Body of pancreas (tissue), 4 donors: Measurements from ENCODE around the gene SREBF2.

ENCODE experiments used
- CTCF ChIP-seq, 7 experiments: fragments of 450-650 bp in 4 of 7; fragments of 200-600 bp in 3 of 7; sonication (generic) in 3 of 7; IDR thresholded peaks; one replicate each; pipeline ENCODE4 v1.5.1; 2016 to 2019; ENCODE audit warnings: antibody characterized with exemption in 7 of 7
- POLR2A ChIP-seq, 3 donors: fragments of 450-650 bp; IDR thresholded peaks; one replicate each; pipeline ENCODE4 v1.6.1; 2016; ENCODE audit warnings: antibody characterized with exemption in 3 of 3, mild to moderate bottlenecking in 2 of 3

- TF ChIP-seq CTCF (IDR thresholded peaks at IDR 0.05) (no peak), POLR2A (IDR thresholded peaks at IDR 0.05) (no peak)
Measured at GRCh38 chr22:41902932-41903421, 70.1 kb downstream of the SREBF2 start.
